ENCODE measurements around the gene TMEM132E.

DNA sequence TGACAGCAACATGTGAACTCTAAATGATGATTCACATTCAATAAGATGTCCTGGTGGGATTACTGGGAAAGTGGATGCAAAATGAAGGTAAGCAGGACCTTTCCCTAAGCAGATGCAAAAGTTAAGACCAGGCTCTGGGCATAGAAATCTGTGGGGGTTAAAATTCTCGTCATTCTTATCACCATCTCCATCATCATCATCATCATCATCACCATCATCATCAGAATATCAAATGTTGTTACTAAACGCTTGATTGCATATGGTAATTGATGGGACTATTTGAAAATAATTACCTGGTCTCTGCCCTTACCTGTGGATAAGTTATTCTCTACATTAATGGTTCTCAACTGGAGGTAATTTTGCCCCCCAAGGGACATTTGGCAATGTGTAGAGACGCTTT, 41.9 kb upstream of the TMEM132E start:
- TF ChIP-seq, protein P1, sequence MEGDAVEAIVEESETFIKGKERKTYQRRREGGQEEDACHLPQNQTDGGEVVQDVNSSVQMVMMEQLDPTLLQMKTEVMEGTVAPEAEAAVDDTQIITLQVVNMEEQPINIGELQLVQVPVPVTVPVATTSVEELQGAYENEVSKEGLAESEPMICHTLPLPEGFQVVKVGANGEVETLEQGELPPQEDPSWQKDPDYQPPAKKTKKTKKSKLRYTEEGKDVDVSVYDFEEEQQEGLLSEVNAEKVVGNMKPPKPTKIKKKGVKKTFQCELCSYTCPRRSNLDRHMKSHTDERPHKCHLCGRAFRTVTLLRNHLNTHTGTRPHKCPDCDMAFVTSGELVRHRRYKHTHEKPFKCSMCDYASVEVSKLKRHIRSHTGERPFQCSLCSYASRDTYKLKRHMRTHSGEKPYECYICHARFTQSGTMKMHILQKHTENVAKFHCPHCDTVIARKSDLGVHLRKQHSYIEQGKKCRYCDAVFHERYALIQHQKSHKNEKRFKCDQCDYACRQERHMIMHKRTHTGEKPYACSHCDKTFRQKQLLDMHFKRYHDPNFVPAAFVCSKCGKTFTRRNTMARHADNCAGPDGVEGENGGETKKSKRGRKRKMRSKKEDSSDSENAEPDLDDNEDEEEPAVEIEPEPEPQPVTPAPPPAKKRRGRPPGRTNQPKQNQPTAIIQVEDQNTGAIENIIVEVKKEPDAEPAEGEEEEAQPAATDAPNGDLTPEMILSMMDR (IDR thresholded peaks at IDR 0.05), result no peak
- TF ChIP-seq POLR2A (IDR thresholded peaks at IDR 0.05), result no peak
